Gastrocnemius medialis (tissue), 4 donors: ENCODE measurements around the gene FAM124A.

Experiments used
- CTCF ChIP-seq, 5 experiments: fragments of 450-650 bp in 3 of 5; fragments of 200-600 bp in 2 of 5; sonication (generic) in 2 of 5; IDR thresholded peaks in 4 of 5; conservative IDR thresholded peaks in 1 of 5; 1 replicate in 4 of 5; 2 replicates in 1 of 5; pipeline ENCODE4 v1.5.1; 2016 to 2019; ENCODE audit warnings: antibody characterized with exemption in 5 of 5, mild to moderate bottlenecking in 3 of 5, moderate library complexity in 3 of 5
- POLR2A ChIP-seq, 2 donors: fragments of 450-650 bp; IDR thresholded peaks; one replicate each; pipeline ENCODE4 v1.6.1; 2017; ENCODE audit warnings: antibody characterized with exemption in 2 of 2, mild to moderate bottlenecking in 2 of 2, moderate library complexity in 2 of 2

DNA sequence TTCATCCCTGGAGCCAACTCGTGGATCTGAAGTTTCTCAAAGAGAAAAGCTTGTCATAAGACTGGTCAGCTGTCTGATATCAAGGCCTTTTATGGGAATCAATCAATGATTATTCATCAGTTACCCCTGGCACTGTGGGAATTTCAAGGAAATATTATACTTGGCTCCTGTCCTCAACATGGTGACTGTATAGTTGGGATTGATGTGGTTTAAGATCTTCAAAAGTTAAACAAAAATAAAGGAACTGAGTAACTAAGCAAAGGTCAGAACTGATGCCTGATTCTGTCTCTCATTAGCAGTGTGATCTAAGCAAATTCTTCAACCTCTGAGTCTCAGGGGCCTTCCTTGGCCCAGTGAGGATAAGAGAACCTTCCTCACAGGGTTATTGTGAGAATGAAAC lies 95.1 kb downstream of the FAM124A start:
- TF ChIP-seq CTCF (IDR thresholded peaks at IDR 0.05 in 4 of 5, conservative IDR thresholded peaks at IDR 0.05 in 1 of 5), result no peak
- TF ChIP-seq POLR2A (IDR thresholded peaks at IDR 0.05), result no peak
